ENCODE results near the gene ARHGAP26. TPM values are rescaled to one million over a fixed set of nuclear protein-coding genes. Genes with fewer than 3 reads are reported as not detected.

Gene ARHGAP26
- total RNA-seq, 1 experiment from 2014 or later = 54.3 TPM

GRCh38 chr5:142881076-142881783 lies 111.1 kb downstream of the ARHGAP26 start:
- Mint-ChIP-seq H3K4me1 (ENCODE audit: insufficient read depth, unreplicated experiment) (peaks cover 19% of the 10 kb centered on the region), H3K27me3 (ENCODE audit: insufficient read depth, unreplicated experiment) (no peaks in the 10 kb centered on the region), H3K9me3 (ENCODE audit: unreplicated experiment) (no peaks in the 10 kb centered on the region), H3K4me3 (ENCODE audit: unreplicated experiment) (no peak overlapping the region), H3K36me3 (ENCODE audit: insufficient read depth, unreplicated experiment) (peaks cover 6% of the 10 kb centered on the region), H3K27ac (ENCODE audit: low read depth, unreplicated experiment) (no peak overlapping the region)
- intact Hi-C loops (cut with micrococcal nuclease) = loop anchor here (5.0 kb wide), 1 partner anchor 269 kb away; no protein-coding TSS in a partner anchor
- TF ChIP-seq, protein P1, sequence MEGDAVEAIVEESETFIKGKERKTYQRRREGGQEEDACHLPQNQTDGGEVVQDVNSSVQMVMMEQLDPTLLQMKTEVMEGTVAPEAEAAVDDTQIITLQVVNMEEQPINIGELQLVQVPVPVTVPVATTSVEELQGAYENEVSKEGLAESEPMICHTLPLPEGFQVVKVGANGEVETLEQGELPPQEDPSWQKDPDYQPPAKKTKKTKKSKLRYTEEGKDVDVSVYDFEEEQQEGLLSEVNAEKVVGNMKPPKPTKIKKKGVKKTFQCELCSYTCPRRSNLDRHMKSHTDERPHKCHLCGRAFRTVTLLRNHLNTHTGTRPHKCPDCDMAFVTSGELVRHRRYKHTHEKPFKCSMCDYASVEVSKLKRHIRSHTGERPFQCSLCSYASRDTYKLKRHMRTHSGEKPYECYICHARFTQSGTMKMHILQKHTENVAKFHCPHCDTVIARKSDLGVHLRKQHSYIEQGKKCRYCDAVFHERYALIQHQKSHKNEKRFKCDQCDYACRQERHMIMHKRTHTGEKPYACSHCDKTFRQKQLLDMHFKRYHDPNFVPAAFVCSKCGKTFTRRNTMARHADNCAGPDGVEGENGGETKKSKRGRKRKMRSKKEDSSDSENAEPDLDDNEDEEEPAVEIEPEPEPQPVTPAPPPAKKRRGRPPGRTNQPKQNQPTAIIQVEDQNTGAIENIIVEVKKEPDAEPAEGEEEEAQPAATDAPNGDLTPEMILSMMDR (IDR thresholded peaks at IDR 0.05; ENCODE audit: unreplicated experiment) = no peak
- CTCF ChIA-PET = interaction anchor here (0.6 to 26.6 kb wide), 47 partner anchors 8 to 1309 kb away, joined by 3 to 1942 read pairs (median 5); partner anchors contain the start of gene ARHGAP26
- BruUV-seq (replicated peaks) = no TSS peak
- POLR2A ChIA-PET = interaction anchor here (0.6 to 3.9 kb wide), 9 partner anchors 11 to 188 kb away, joined by 3 to 31 read pairs (median 6); partner anchors contain the start of gene ARHGAP26
- no peak for DNase-seq (ENCODE audit: unreplicated experiment)

DNA sequence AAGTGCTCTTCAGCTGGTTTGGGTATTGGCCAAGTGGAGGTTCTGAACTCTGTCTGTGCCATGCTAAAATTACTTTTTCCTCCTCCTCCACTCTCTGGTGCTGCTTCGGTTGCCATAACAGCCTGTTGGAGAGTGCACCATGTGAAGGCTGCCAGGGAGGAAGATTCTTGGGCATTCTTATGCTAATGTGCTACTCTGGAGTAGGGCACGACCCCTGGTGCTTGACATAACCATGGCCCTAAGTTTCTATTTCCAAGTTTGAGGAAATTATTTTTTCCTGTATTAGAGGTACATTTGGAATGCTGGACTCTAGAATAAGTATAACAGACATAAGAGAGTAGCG lies 111.6 kb downstream of the ARHGAP26 start:
- H3K9me3 Mint-ChIP-seq (ENCODE audit: unreplicated experiment) = no peaks in the 10 kb centered on the region
- H3K4me3 Mint-ChIP-seq (ENCODE audit: unreplicated experiment) = no peak overlapping the region
- peaks cover 19% of the 10 kb centered on the region for H3K4me1 Mint-ChIP-seq (ENCODE audit: insufficient read depth, unreplicated experiment)
- ChIA-PET CTCF (interaction anchor here (0.6 to 26.6 kb wide), 24 partner anchors 8 to 270 kb away, joined by 3 to 1942 read pairs (median 12); partner anchors contain the start of gene ARHGAP26), POLR2A (interaction anchor here (1.2 to 3.9 kb wide), 6 partner anchors 11 to 165 kb away, joined by 3 to 31 read pairs (median 13); partner anchors contain the start of gene ARHGAP26)
- intact Hi-C loops (cut with micrococcal nuclease) = loop anchor here (5.0 kb wide), 1 partner anchor 269 kb away; no protein-coding TSS in a partner anchor
- H3K27ac Mint-ChIP-seq (ENCODE audit: low read depth, unreplicated experiment) = no peak overlapping the region
- no TSS peak for BruUV-seq (replicated peaks)
- DNase-seq (ENCODE audit: unreplicated experiment) = no peak
- TF ChIP-seq, protein P1 (IDR thresholded peaks at IDR 0.05; ENCODE audit: unreplicated experiment) = no peak
- H3K27me3 Mint-ChIP-seq (ENCODE audit: insufficient read depth, unreplicated experiment) = no peaks in the 10 kb centered on the region
- peaks cover 6% of the 10 kb centered on the region for H3K36me3 Mint-ChIP-seq (ENCODE audit: insufficient read depth, unreplicated experiment)

DNA sequence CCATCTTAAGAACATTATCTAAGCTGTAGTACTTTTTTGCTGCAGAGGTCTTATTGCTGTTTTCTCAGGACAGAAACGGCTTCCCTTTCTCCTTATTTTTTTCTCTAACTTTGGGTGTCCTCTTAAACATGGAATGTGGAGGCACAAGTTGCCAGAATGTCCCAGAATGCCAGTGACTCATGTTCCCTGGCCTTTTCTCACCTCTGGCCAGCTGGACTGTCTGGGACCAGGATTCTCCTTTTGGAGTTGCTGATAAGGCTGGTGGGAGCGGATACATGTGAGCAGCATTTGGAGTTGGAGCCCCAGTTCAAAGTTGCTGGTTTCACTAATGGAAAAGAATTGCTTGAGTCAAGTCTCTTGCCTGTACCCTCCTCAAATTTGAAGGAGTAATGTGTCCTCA lies 112.8 kb downstream of the ARHGAP26 start:
- no peaks in the 10 kb centered on the region for H3K27me3 Mint-ChIP-seq (ENCODE audit: insufficient read depth, unreplicated experiment)
- CTCF ChIA-PET = interaction anchor here (0.6 to 26.6 kb wide), 16 partner anchors 12 to 521 kb away, joined by 3 to 1942 read pairs (median 14); partner anchors contain the start of gene ARHGAP26
- H3K4me1 Mint-ChIP-seq (ENCODE audit: insufficient read depth, unreplicated experiment) = peaks cover 14% of the 10 kb centered on the region
- H3K4me3 Mint-ChIP-seq (ENCODE audit: unreplicated experiment) = no peak overlapping the region
- peaks cover 6% of the 10 kb centered on the region for H3K36me3 Mint-ChIP-seq (ENCODE audit: insufficient read depth, unreplicated experiment)
- TF ChIP-seq, protein P1 (IDR thresholded peaks at IDR 0.05; ENCODE audit: unreplicated experiment) = no peak
- intact Hi-C loops (cut with micrococcal nuclease) = loop anchor here (5.0 kb wide), 1 partner anchor 271 kb away; no protein-coding TSS in a partner anchor
- BruUV-seq (replicated peaks) = no TSS peak
- DNase-seq (ENCODE audit: unreplicated experiment) = no peak
- H3K9me3 Mint-ChIP-seq (ENCODE audit: unreplicated experiment) = no peaks in the 10 kb centered on the region
- no peak overlapping the region for H3K27ac Mint-ChIP-seq (ENCODE audit: low read depth, unreplicated experiment)
- POLR2A ChIA-PET = interaction anchor here (0.6 to 3.9 kb wide), 5 partner anchors 14 to 1239 kb away, joined by 3 to 31 read pairs (median 4); no protein-coding TSS in a partner anchor

GRCh38 chr5:142883438-142883837 lies 113.3 kb downstream of the ARHGAP26 start:
- DNase-seq (ENCODE audit: unreplicated experiment) = no peak
- H3K9me3 Mint-ChIP-seq (ENCODE audit: unreplicated experiment) = no peaks in the 10 kb centered on the region
- TF ChIP-seq, protein P1 (IDR thresholded peaks at IDR 0.05; ENCODE audit: unreplicated experiment) = no peak
- no peak overlapping the region for H3K4me3 Mint-ChIP-seq (ENCODE audit: unreplicated experiment)
- CTCF ChIA-PET = interaction anchor here (0.6 to 26.6 kb wide), 14 partner anchors 12 to 521 kb away, joined by 3 to 1942 read pairs (median 4); partner anchors contain the start of gene ARHGAP26
- no TSS peak for BruUV-seq (replicated peaks)
- POLR2A ChIA-PET = interaction anchor here (0.6 to 2.5 kb wide), 3 partner anchors 162 to 1239 kb away, joined by 3 to 8 read pairs (median 4); no protein-coding TSS in a partner anchor
- H3K27me3 Mint-ChIP-seq (ENCODE audit: insufficient read depth, unreplicated experiment) = no peaks in the 10 kb centered on the region
- intact Hi-C loops (cut with micrococcal nuclease) = loop anchor here (5.0 kb wide), 1 partner anchor 271 kb away; no protein-coding TSS in a partner anchor
- H3K27ac Mint-ChIP-seq (ENCODE audit: low read depth, unreplicated experiment) = no peak overlapping the region
- H3K36me3 Mint-ChIP-seq (ENCODE audit: insufficient read depth, unreplicated experiment) = peaks cover 6% of the 10 kb centered on the region
- peaks cover 11% of the 10 kb centered on the region for H3K4me1 Mint-ChIP-seq (ENCODE audit: insufficient read depth, unreplicated experiment)

Measured in MCF 10A (cell line).